Measurements from ENCODE around the gene PAQR4. TPM values are rescaled to one million over a fixed set of nuclear protein-coding genes. Genes with fewer than 3 reads are reported as not detected.

The PAQR4 gene
- polyA plus RNA-seq, 12 donors: 4.8 to 16.7 (median 6.4) TPM; not detected in 1

- peak; percentile 47 for DNase-seq
Measured at GRCh38 chr16:3020604-3021448, 51.7 kb downstream of the PAQR4 start.

GRCh38 chr16:3021449-3022207 is 52.5 kb downstream of the PAQR4 start:
- DNase-seq: peak; percentile 74

- peak; percentile 91 for DNase-seq
Measured at GRCh38 chr16:3022208-3022683, 53.1 kb downstream of the PAQR4 start.

- no peak for DNase-seq
Measured at GRCh38 chr16:3022684-3023414, 53.7 kb downstream of the PAQR4 start.

Other genes with a start within 250 kb of the PAQR4 start
- 1 to 10 TPM in 7 of 12 donors, under 1 TPM in 3, not detected in 2; 0.87 to 1.8 (median 1.2) TPM for gene PRSS27, start 249.1 kb upstream of the PAQR4 start, polyA plus RNA-seq (ENCODE audit: insufficient read length in 12 of 12)
- gene SRRM2, start 216.7 kb upstream of the PAQR4 start, polyA plus RNA-seq (ENCODE audit: insufficient read length in 12 of 12): 1,000 to 10,000 TPM in 1 of 12 donors, 100 to 1,000 TPM in 11; 311 to 1,481 (median 496) TPM
- gene ELOB, start 192.1 kb upstream of the PAQR4 start, polyA plus RNA-seq (ENCODE audit: insufficient read length in 12 of 12): 100 to 1,000 TPM in 10 of 12 donors, 10 to 100 TPM in 1, not detected in 1; 77.3 to 189 (median 135) TPM
- not detected for gene PRSS33, start 181.8 kb upstream of the PAQR4 start, polyA plus RNA-seq (ENCODE audit: insufficient read length in 12 of 12)
- not detected for gene PRSS41, start 170.9 kb upstream of the PAQR4 start, polyA plus RNA-seq (ENCODE audit: insufficient read length in 12 of 12)
- under 1 TPM in 3 of 12 donors, not detected in 9; 0.18 to 0.46 (median 0.19) TPM for gene PRSS21, start 152.1 kb upstream of the PAQR4 start, polyA plus RNA-seq (ENCODE audit: insufficient read length in 12 of 12)
- under 1 TPM in 7 of 12 donors, not detected in 5; 0.23 to 0.97 (median 0.37) TPM for gene ZG16B, start 139.0 kb upstream of the PAQR4 start, polyA plus RNA-seq (ENCODE audit: insufficient read length in 12 of 12)
- gene PRSS22, start 111.2 kb upstream of the PAQR4 start, polyA plus RNA-seq (ENCODE audit: insufficient read length in 12 of 12): 1 to 10 TPM in 2 of 12 donors, under 1 TPM in 2, not detected in 8; 0.13 to 2.1 (median 1.3) TPM
- 10 to 100 TPM in 11 of 12 donors, not detected in 1; 11.6 to 40.5 (median 15.6) TPM for gene FLYWCH2, start 86.1 kb upstream of the PAQR4 start, polyA plus RNA-seq (ENCODE audit: insufficient read length in 12 of 12)
- gene FLYWCH1, start 57.4 kb upstream of the PAQR4 start, polyA plus RNA-seq (ENCODE audit: insufficient read length in 12 of 12): 10 to 100 TPM in 11 of 12 donors, not detected in 1; 11.7 to 27.5 (median 18.3) TPM
- gene KREMEN2, start 5.1 kb upstream of the PAQR4 start, polyA plus RNA-seq (ENCODE audit: insufficient read length in 12 of 12): 10 to 100 TPM in 2 of 12 donors, 1 to 10 TPM in 9, not detected in 1; 2.6 to 37.4 (median 5.2) TPM
- gene PKMYT1, start 11.1 kb downstream of the PAQR4 start, polyA plus RNA-seq (ENCODE audit: insufficient read length in 12 of 12): 10 to 100 TPM in 7 of 12 donors, 1 to 10 TPM in 4, not detected in 1; 7.3 to 22.6 (median 11.2) TPM
- gene CLDN9, start 43.6 kb downstream of the PAQR4 start, polyA plus RNA-seq (ENCODE audit: insufficient read length in 12 of 12): 1 to 10 TPM in 8 of 12 donors, under 1 TPM in 3, not detected in 1; 0.39 to 5.2 (median 2.0) TPM
- gene CLDN6, start 48.8 kb downstream of the PAQR4 start, polyA plus RNA-seq (ENCODE audit: insufficient read length in 12 of 12): 1 to 10 TPM in 3 of 12 donors, under 1 TPM in 7, not detected in 2; 0.26 to 9.1 (median 0.41) TPM
- 100 to 1,000 TPM in 1 of 12 donors, 10 to 100 TPM in 10, not detected in 1; 17.2 to 159 (median 35.9) TPM for gene TNFRSF12A, start 51.0 kb downstream of the PAQR4 start, polyA plus RNA-seq (ENCODE audit: insufficient read length in 12 of 12)
- gene HCFC1R1, start 54.6 kb downstream of the PAQR4 start, polyA plus RNA-seq (ENCODE audit: insufficient read length in 12 of 12): 100 to 1,000 TPM in 7 of 12 donors, 10 to 100 TPM in 4, not detected in 1; 82.4 to 162 (median 104) TPM
- gene THOC6, start 54.7 kb downstream of the PAQR4 start, polyA plus RNA-seq (ENCODE audit: insufficient read length in 12 of 12): 100 to 1,000 TPM in 1 of 12 donors, 10 to 100 TPM in 11; 14.4 to 839 (median 18.9) TPM
- 1 to 10 TPM in 4 of 12 donors, not detected in 8; 1.0 to 7.7 (median 2.8) TPM for gene BICDL2, start 67.6 kb downstream of the PAQR4 start, polyA plus RNA-seq (ENCODE audit: insufficient read length in 12 of 12)
- 1 to 10 TPM in 10 of 12 donors, not detected in 2; 1.1 to 5.9 (median 2.0) TPM for gene MMP25, start 77.2 kb downstream of the PAQR4 start, polyA plus RNA-seq (ENCODE audit: insufficient read length in 12 of 12)
- gene IL32, start 96.3 kb downstream of the PAQR4 start, polyA plus RNA-seq (ENCODE audit: insufficient read length in 12 of 12): 100 to 1,000 TPM in 7 of 12 donors, 10 to 100 TPM in 4, not detected in 1; 34.5 to 228 (median 112) TPM
- under 1 TPM in 8 of 12 donors, not detected in 4; 0.22 to 0.67 (median 0.31) TPM for gene ZSCAN10, start 129.9 kb downstream of the PAQR4 start, polyA plus RNA-seq (ENCODE audit: insufficient read length in 12 of 12)
- 10 to 100 TPM in 11 of 12 donors, not detected in 1; 10.3 to 20.5 (median 12.4) TPM for gene ZNF205, start 143.2 kb downstream of the PAQR4 start, polyA plus RNA-seq (ENCODE audit: insufficient read length in 12 of 12)
- 10 to 100 TPM in 4 of 12 donors, 1 to 10 TPM in 7, not detected in 1; 7.3 to 13.0 (median 9.5) TPM for gene ZNF213, start 165.7 kb downstream of the PAQR4 start, polyA plus RNA-seq (ENCODE audit: insufficient read length in 12 of 12)
- gene OR1F1, start 218.9 kb downstream of the PAQR4 start, polyA plus RNA-seq (ENCODE audit: insufficient read length in 12 of 12): not detected

All from muscle of arm (tissue), 12 donors.